ENCODE measurements around the gene GMPR2.

The GMPR2 gene

GRCh38 chr14:24277606-24278321 lies 45.0 kb downstream of the GMPR2 start:
- H3K4me3 ChIP-seq (ENCODE audit: low read depth, low read length): no peak overlapping the region
- DNase-seq (ENCODE audit: low read depth): peak; percentile 91
- peak; percentile 99 for TF ChIP-seq MYC (IDR thresholded peaks at IDR 0.05; ENCODE audit: low read depth, low read length)
- peak; percentile 99 for TF ChIP-seq MAX (IDR thresholded peaks at IDR 0.05; ENCODE audit: low read depth, low read length)
- no peak for TF ChIP-seq POLR2A (IDR thresholded peaks at IDR 0.05; ENCODE audit: extremely low read depth, insufficient read length)
- TF ChIP-seq CTCF (IDR thresholded peaks at IDR 0.05; ENCODE audit: low read depth, low read length): no peak

- DNase-seq (ENCODE audit: low read depth): no peak
- no peak overlapping the region for H3K4me3 ChIP-seq (ENCODE audit: low read depth, low read length)
- TF ChIP-seq POLR2A (IDR thresholded peaks at IDR 0.05; ENCODE audit: extremely low read depth, insufficient read length) (no peak), MYC (IDR thresholded peaks at IDR 0.05; ENCODE audit: low read depth, low read length) (no peak), MAX (IDR thresholded peaks at IDR 0.05; ENCODE audit: low read depth, low read length) (no peak), CTCF (IDR thresholded peaks at IDR 0.05; ENCODE audit: low read depth, low read length) (no peak)
Measured at GRCh38 chr14:24278424-24278823, 45.7 kb downstream of the GMPR2 start.

- H3K4me3 ChIP-seq (ENCODE audit: low read depth, low read length): no peak overlapping the region
- DNase-seq (ENCODE audit: low read depth): peak; percentile 58
- no peak for TF ChIP-seq MYC (IDR thresholded peaks at IDR 0.05; ENCODE audit: low read depth, low read length)
- no peak for TF ChIP-seq POLR2A (IDR thresholded peaks at IDR 0.05; ENCODE audit: extremely low read depth, insufficient read length)
- no peak for TF ChIP-seq MAX (IDR thresholded peaks at IDR 0.05; ENCODE audit: low read depth, low read length)
- peak; percentile 45 for TF ChIP-seq CTCF (IDR thresholded peaks at IDR 0.05; ENCODE audit: low read depth, low read length)
Measured at GRCh38 chr14:24279301-24280186, 46.8 kb downstream of the GMPR2 start.

GRCh38 chr14:24280797-24281460 lies 48.2 kb downstream of the GMPR2 start:
- H3K4me3 ChIP-seq (ENCODE audit: low read depth, low read length): no peak overlapping the region
- no peak for TF ChIP-seq MAX (IDR thresholded peaks at IDR 0.05; ENCODE audit: low read depth, low read length)
- TF ChIP-seq CTCF (IDR thresholded peaks at IDR 0.05; ENCODE audit: low read depth, low read length): no peak
- no peak for TF ChIP-seq POLR2A (IDR thresholded peaks at IDR 0.05; ENCODE audit: extremely low read depth, insufficient read length)
- TF ChIP-seq MYC (IDR thresholded peaks at IDR 0.05; ENCODE audit: low read depth, low read length): no peak
- DNase-seq (ENCODE audit: low read depth): no peak

GRCh38 chr14:24281636-24282035 lies 48.9 kb downstream of the GMPR2 start:
- no peak for DNase-seq (ENCODE audit: low read depth)
- no peak for TF ChIP-seq MYC (IDR thresholded peaks at IDR 0.05; ENCODE audit: low read depth, low read length)
- TF ChIP-seq MAX (IDR thresholded peaks at IDR 0.05; ENCODE audit: low read depth, low read length): no peak
- no peak for TF ChIP-seq CTCF (IDR thresholded peaks at IDR 0.05; ENCODE audit: low read depth, low read length)
- no peak for TF ChIP-seq POLR2A (IDR thresholded peaks at IDR 0.05; ENCODE audit: extremely low read depth, insufficient read length)
- no peak overlapping the region for H3K4me3 ChIP-seq (ENCODE audit: low read depth, low read length)
